Glomerular endothelial cell (primary cell): Measurements from ENCODE around the gene FBXL16. TPM values are rescaled to one million over a fixed set of nuclear protein-coding genes. Genes with fewer than 3 reads are reported as not detected.
"Not testable (repeated sequence)": the region's sequence is repeated elsewhere in the genome, so short reads cannot be mapped to it uniquely, and the experiment has no call there.

Experiments used
- DNase-seq: peaks from one replicate; pipeline ENCODE4 v3.0.0-alpha.2; 2011; ENCODE audit warnings: low read depth, low spot score; ENCODE audit errors: extremely low read depth
- total RNA-seq: library from RNA; depleted of rRNA; stranded (reverse); fragments of >200 nt; gene quantifications from 2 replicates; pipeline ENCODE4 v1.2.3, GENCODE V29; 2015

The FBXL16 gene
- total RNA-seq, result 1.6 TPM in 2 replicates

GRCh38 chr16:705431-706188 is at the start of gene FBXL16:
TSS of gene FBXL16 (minus strand) at chr16:705801. CDS start at chr16:697405, 8,396 bp downstream.
- DNase-seq, result no peak

DNA sequence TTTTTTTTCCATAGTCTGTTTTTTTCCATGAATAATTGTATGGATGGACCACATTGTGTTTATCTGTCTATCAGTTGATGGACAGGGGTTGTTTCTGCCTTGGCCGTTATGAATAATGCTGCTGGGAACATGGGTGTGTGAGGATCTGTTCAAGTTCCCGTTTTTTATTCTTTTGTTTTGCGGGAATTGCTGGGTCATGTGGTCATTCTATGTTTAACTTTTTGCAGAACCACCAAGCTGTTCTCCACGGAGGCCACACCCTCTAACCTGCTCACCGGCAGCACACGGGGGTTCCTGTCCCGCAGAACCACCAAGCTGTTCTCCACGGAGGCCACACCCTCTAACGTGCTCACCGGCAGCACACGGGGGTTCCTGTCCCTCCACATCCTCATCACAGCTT is 49.1 kb upstream of the FBXL16 start:
- no peak for DNase-seq

DNA sequence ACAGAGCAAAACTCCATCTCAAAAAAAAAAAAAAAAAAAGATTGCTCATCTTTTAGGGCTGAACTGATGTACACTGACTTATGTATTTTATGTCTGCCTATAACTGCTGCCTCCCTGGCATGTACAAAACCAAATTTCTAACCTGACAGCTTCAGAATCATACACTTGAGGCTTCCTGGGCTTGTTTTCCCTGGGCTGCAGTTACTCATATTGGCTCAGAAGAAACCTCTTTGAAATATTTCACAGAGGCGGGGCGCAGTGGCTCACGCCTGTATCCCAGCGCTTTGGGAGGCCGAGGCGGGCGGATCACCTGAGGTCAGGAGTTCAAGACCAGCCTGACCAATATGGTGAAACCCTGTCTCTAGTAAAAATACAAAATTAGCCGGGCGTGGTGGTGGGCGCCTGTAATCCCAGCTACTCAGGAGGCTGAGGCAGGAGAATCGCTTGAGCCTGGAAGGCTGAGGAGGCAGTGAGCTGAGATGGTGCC is 48.6 kb upstream of the FBXL16 start:
- DNase-seq, result not testable (repeated sequence)

GRCh38 chr16:752007-752312 is 46.4 kb upstream of the FBXL16 start:
- no peak for DNase-seq

- no peak for DNase-seq
Measured at GRCh38 chr16:751152-752006, 45.8 kb upstream of the FBXL16 start.

GRCh38 chr16:750485-750884 is 44.9 kb upstream of the FBXL16 start:
- DNase-seq, result no peak

DNA sequence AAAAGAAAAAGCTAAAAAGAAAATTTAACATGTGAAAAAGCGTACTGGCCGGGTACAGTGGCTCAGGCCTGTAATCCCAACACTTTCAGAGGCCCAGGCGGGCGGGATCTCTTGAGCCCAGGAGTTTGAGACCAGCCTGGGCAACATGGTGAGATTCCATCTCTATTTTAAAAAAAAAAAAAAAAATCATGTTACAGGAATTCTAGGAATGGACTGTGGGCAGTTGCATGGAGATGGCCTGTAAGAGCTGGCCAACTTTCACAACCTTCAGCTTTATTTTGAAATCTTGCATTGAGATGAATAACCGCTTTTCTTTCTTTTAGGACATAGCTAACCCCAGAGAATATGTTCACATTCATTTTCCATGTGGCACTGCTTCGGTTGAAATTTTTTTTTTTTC is 43.4 kb upstream of the FBXL16 start:
- no peak for DNase-seq

DNA sequence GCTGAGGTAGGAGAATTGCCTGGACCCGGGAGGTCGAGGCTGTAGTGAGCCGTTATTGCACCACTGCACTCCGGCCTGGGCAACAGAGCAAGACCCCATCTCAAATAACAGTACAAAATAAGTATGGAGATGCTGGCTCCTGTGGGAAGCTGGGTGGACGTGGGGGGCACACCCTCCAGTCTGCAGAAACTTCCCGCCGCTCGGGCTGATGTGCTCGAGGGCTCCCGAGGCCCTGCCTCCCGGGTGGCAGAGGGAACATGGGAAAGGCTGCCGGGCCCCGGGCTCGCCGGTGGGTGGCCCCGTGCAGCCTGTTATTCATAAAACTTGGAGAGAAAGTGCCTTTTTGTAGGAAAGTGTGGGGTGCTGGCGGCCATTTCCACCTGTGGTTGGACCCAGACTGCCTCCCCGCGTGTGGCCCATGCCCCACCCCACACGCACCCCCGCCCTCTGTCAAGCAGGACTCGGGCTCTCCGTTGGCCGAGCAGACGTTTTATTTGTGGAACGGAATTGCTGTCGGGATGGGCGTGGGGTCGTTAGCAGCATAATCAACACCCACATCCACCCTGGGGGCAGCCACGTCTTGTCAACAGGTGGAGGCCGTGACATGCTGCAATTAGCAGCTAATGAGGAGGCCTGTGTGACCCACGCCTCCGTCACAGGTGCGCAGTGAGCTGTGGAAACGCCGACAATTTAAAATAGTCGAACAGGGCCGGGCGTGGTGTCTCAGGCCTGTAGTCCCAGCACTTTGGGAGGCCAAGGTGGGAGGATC is 42.6 kb upstream of the FBXL16 start:
- no peak for DNase-seq

DNA sequence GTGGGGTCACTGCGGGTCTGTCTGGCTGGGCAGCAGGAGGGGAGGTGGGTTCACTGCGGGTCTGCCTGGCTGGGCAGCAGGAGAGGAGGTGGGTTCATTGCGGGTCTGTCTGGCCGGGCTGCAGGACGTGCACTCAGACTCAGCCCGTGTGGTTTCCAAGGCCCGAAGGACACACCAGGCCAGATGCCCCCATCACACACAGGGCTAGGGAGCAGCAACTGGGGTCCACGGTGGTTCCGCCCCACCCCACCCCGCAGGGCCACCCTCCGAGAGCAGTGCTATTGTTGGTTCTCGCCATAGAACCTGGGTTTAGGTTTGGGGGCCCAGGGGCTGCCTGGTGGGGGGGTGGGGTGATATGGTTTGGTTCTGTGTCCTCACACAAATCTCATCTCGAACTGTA is 41.0 kb upstream of the FBXL16 start:
- DNase-seq, result no peak

GRCh38 chr16:745739-746138 is 40.1 kb upstream of the FBXL16 start:
- DNase-seq, result no peak

GRCh38 chr16:743794-744500 is 38.3 kb upstream of the FBXL16 start:
- DNase-seq, result no peak

DNA sequence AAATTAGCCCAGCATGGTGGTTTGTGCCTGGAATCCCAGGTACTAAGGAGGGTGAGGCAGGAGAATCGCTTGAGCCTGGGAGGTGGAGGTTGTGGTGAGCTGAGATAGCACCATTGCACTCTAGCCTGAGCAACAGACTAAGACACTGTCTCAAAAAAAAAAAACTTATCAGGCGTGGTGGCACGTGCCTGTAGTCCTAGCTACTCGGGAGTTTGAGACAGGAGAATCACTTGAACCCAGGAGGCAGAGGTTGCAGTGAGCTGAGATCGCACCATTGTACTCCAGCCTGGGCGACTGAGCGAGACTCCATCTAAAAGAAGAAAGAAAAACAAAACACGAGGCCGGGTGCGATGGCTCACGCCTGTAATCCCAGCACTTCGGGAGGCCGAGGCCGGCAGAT is 37.3 kb upstream of the FBXL16 start:
- DNase-seq, result not testable (repeated sequence)

- DNase-seq, result no peak
Measured at GRCh38 chr16:741986-742629, 36.5 kb upstream of the FBXL16 start.

DNA sequence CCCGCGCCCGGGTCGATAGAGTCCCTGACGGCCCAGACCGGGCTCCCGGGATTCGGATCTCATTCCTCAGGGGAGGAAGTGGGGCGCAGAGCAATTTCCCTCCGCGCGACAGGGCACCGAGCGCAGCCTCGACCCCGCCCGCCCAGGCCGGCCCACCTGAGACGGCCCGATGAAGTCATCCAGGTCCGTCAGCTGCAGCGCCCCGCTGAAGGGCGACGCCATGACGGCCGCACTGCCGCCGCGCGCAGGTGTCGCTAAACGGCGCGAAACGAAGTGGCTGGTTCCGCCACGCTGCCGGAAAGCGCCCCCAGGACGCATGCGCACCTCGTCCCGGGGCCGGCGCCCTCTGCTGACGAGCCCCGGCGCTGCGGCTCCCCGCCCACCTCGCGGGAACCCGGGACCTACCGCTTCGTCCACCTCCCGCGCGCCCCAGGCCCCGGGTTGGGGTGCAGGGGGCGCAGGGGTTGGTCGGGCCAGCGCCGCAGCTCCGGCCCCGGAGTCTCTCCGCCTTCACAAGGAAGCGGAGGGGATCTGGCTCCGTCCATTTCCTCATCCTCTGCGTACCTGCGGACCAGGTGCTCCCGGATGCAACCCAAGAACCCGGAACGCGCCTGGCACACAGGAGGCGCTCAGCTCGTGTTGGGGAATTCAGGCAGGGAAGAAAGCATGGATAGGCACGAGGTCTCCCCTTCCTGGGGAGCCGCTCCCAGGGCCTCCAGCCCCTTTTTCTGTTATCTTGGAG is 35.3 kb upstream of the FBXL16 start, which contains the start of gene CIAO3:
CIAO3 (minus strand) TSS at position 234 of the 742 bp plus-strand sequence; CDS start at position 222, 12 bp downstream.
- DNase-seq, result peak; percentile 16

DNA sequence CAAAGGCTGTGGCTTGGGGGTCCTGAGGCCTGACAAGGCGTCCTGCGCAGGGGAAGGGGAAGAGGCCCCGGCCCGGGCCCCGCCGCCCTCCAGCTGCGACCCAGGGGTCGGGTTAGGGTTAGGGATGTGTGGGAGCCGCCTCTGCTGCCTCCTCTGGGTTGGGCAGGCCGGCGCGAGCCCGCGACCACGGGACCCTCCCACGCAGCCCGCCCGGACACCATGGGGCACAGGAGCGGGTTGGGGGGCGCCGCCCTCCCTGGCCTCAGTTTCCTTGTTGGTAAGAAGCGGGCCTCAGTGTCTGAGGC is 34.8 kb upstream of the FBXL16 start:
- no peak for DNase-seq

DNA sequence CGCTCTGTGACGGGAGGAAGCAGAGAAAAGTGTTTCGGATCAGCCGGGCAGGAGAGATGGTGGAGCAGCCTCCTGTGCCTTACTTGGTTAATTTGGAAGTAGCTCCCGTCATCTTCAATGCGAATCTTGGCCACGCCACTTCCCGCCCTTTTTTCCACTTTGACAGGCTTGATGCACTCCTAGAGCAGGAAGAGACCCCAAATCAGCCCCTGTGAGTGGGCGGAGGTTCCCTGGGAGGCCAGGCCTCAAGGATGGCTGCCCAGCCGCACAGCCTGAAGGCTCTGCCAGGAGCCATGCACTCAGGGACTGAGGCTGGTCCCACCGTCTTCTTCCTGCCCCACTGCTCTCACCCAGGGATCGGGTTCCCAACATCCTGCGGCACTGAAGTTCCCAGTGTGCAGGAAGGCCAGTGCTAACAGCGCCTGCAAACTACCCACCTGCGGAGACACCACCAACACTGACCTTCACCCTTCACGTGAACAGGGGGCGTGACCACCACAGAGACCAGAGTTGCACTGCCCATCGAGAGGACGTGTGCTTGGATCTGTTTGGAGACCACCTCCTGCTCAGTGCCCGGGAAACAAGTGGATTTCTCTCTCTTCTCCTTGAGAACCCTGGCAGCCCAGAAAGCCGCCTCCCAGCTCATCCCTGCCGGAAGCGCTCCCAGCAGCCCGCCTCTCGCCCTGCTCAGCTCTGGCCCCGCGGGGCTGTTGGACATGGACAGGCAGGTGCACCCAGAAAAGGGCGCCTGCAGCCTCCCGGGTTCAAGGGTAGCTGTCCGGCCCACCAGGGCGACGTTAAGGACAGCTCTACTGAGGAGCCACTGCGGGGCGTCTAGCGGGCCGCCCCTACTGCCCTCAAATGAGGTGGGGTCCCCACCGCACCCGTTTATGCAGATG is 34.2 kb upstream of the FBXL16 start:
- no peak for DNase-seq

DNA sequence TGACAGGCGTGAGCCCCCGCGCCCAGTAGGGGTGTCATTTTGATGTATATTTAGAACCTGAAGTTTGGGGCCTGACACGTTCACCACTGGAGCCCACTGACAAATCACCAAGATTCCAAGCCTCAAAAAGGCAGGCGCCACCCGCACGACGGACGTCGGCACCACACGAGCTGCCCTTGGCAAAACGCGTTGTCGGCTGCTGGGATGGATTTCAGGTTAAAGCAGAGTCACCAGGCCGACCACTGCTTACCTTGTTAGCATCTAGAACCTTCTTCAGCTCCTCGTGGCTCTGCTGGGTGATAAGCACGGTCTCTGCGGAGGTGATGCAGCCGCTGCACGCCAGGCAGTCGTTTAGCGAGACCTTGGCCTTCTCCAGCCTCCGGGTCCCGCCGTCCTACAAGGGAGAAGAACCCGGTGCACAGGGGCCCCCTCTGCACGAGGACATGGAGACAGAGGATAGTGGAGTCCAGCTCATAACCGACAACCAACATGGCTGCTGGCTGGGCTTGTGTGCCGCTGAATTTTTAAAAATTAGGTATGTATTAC is 31.4 kb upstream of the FBXL16 start:
- DNase-seq, result no peak

GRCh38 chr16:735982-736453 is 30.4 kb upstream of the FBXL16 start:
- DNase-seq, result no peak
